H9 (cell line): ENCODE results near the gene NRG3. TPM values are rescaled to one million over a fixed set of nuclear protein-coding genes. Genes with fewer than 3 reads are reported as not detected.

Experiments used
- DNase-seq: peaks from one replicate; pipeline ENCODE4 v3.0.0-alpha.2; 2017
- H2AFZ ChIP-seq: one replicate; pipeline ENCODE4 v1.6.1; 2013; ENCODE audit warnings: mild to moderate bottlenecking, low read length, control low read depth, moderate library complexity
- H2AK5ac ChIP-seq: 2 replicates; pipeline ENCODE4 v1.6.1; 2013; ENCODE audit warnings: low read length, control low read depth, mixed read lengths; ENCODE audit not compliant: insufficient read length
- H2BK120ac ChIP-seq: one replicate; pipeline ENCODE4 v1.6.1; 2013; ENCODE audit warnings: low read depth, mild to moderate bottlenecking, low read length, control low read depth, inconsistent platforms; ENCODE audit not compliant: poor library complexity, severe bottlenecking
- H2BK12ac ChIP-seq: 2 replicates; pipeline ENCODE4 v1.6.1; 2013; ENCODE audit warnings: low read length, control low read depth, mixed read lengths, low read depth; ENCODE audit not compliant: insufficient read length
- H2BK15ac ChIP-seq: 2 replicates; pipeline ENCODE4 v1.6.1; 2013; ENCODE audit warnings: low read depth, low read length, control low read depth
- H2BK20ac ChIP-seq: one replicate; pipeline ENCODE4 v1.6.1; 2013; ENCODE audit warnings: low read depth, mild to moderate bottlenecking, low read length, control low read depth, inconsistent platforms; ENCODE audit not compliant: poor library complexity, severe bottlenecking
- H2BK5ac ChIP-seq: 2 replicates; pipeline ENCODE4 v1.6.1; 2013; ENCODE audit warnings: low read length, control low read depth, mixed read lengths; ENCODE audit not compliant: insufficient read length
- H3K14ac ChIP-seq: 2 replicates; pipeline ENCODE4 v1.6.1; 2013; ENCODE audit warnings: low read length, control low read depth; ENCODE audit not compliant: insufficient read depth
- H3K18ac ChIP-seq: 2 replicates; pipeline ENCODE4 v1.6.1; 2013; ENCODE audit warnings: low read depth, mild to moderate bottlenecking, mixed read lengths, low read length, control low read depth; ENCODE audit not compliant: insufficient read length
- H3K23ac ChIP-seq: 2 replicates; pipeline ENCODE4 v1.6.1; 2013; ENCODE audit warnings: low read length, control low read depth, mixed read lengths, low read depth; ENCODE audit not compliant: insufficient read length
- H3K23me2 ChIP-seq: 2 replicates; pipeline ENCODE4 v1.6.1; 2013; ENCODE audit warnings: low read depth, mild to moderate bottlenecking, mixed read lengths, low read length, control low read depth; ENCODE audit not compliant: insufficient read length, poor library complexity, severe bottlenecking
- H3K27ac ChIP-seq: 2 replicates; pipeline ENCODE4 v1.5.1; 2013; ENCODE audit warnings: low read length, control low read depth, mixed read lengths, low read depth; ENCODE audit not compliant: insufficient read length
- H3K27me3 ChIP-seq: 2 replicates; pipeline ENCODE4 v1.6.1; 2013; ENCODE audit warnings: low read length, control low read depth, inconsistent platforms; ENCODE audit not compliant: insufficient read depth
- H3K4ac ChIP-seq: 2 replicates; pipeline ENCODE4 v1.6.1; 2013; ENCODE audit warnings: low read depth, mild to moderate bottlenecking, control low read depth, inconsistent platforms, low read length, moderate library complexity
- H3K4me1 ChIP-seq: 2 replicates; pipeline ENCODE4 v1.6.1; 2013; ENCODE audit warnings: low read length, control low read depth, inconsistent platforms; ENCODE audit not compliant: insufficient read depth
- H3K4me2 ChIP-seq: 2 replicates; pipeline ENCODE4 v1.6.1; 2013; ENCODE audit warnings: low read length, control low read depth, mixed read lengths; ENCODE audit not compliant: insufficient read length, insufficient read depth
- H3K56ac ChIP-seq: 2 replicates; pipeline ENCODE4 v1.6.1; 2013; ENCODE audit warnings: low read depth, mild to moderate bottlenecking, mixed read lengths, low read length, control low read depth; ENCODE audit not compliant: insufficient read length
- H3K79me1 ChIP-seq: 2 replicates; pipeline ENCODE4 v1.6.1; 2013; ENCODE audit warnings: low read depth, mild to moderate bottlenecking, moderate library complexity, low read length, control low read depth, inconsistent platforms; ENCODE audit not compliant: insufficient read depth, poor library complexity, severe bottlenecking
- H3K79me2 ChIP-seq: 2 replicates; pipeline ENCODE4 v1.6.1; 2013; ENCODE audit warnings: low read length, control low read depth, inconsistent platforms; ENCODE audit not compliant: insufficient read depth
- H3K9ac ChIP-seq: 2 replicates; pipeline ENCODE4 v1.6.1; 2013; ENCODE audit warnings: low read length, control low read depth, mixed read lengths; ENCODE audit not compliant: insufficient read length; ENCODE audit errors: extremely low read depth
- H3K9me3 ChIP-seq: one replicate; pipeline ENCODE4 v1.6.1; 2013; ENCODE audit warnings: low read depth, low read length, inconsistent platforms; ENCODE audit not compliant: control insufficient read depth
- H3T11ph ChIP-seq: one replicate; pipeline ENCODE4 v1.6.1; 2013; ENCODE audit warnings: mild to moderate bottlenecking, low read length, control low read depth, inconsistent platforms
- H4K20me1 ChIP-seq: one replicate; pipeline ENCODE4 v1.6.1; 2013; ENCODE audit not compliant: control insufficient read depth, insufficient read length, insufficient read depth
- H4K5ac ChIP-seq: 2 replicates; pipeline ENCODE4 v1.6.1; 2013; ENCODE audit warnings: low read depth, mild to moderate bottlenecking, mixed read lengths, low read length, control low read depth; ENCODE audit not compliant: insufficient read length
- H4K8ac ChIP-seq: replicated peaks from 2 replicates; pipeline ENCODE4 v1.6.1; 2013; ENCODE audit warnings: low read length, control low read depth, mixed read lengths, low read depth; ENCODE audit not compliant: insufficient read length
- H4K91ac ChIP-seq: 2 replicates; pipeline ENCODE4 v1.6.1; 2013; ENCODE audit warnings: low read depth, mild to moderate bottlenecking, moderate library complexity, mixed read lengths, low read length, control low read depth; ENCODE audit not compliant: insufficient read length
- H3K27ac Mint-ChIP-seq, 3 experiments: 2 replicates in 2 of 3; 3 replicates in 1 of 3; pipeline ENCODE4 v1.8.0; 2020 to 2021; ENCODE audit warnings: mixed read lengths in 3 of 3, mild to moderate bottlenecking in 1 of 3, moderate library complexity in 1 of 3
- H3K27me3 Mint-ChIP-seq: 2 replicates; pipeline ENCODE4 v1.8.0; 2021; ENCODE audit warnings: low read depth, mild to moderate bottlenecking, moderate library complexity, mixed read lengths
- H3K36me3 Mint-ChIP-seq, 3 experiments: 2 replicates in 2 of 3; 3 replicates in 1 of 3; pipeline ENCODE4 v1.8.0; 2020 to 2021; ENCODE audit warnings: low read depth in 3 of 3, mixed read lengths in 3 of 3; ENCODE audit not compliant: insufficient read depth in 1 of 3
- H3K4me1 Mint-ChIP-seq, 2 experiments: 2 replicates each; pipeline ENCODE4 v1.8.0; 2020; ENCODE audit warnings: mixed read lengths in 2 of 2
- H3K4me3 Mint-ChIP-seq, 2 experiments: 2 replicates in 1 of 2; 3 replicates in 1 of 2; pipeline ENCODE4 v1.8.0; 2020 to 2021; ENCODE audit warnings: mild to moderate bottlenecking in 2 of 2, mixed read lengths in 2 of 2, moderate library complexity in 1 of 2
- H3K9me3 Mint-ChIP-seq, 2 experiments: 2 replicates in 1 of 2; 3 replicates in 1 of 2; pipeline ENCODE4 v1.8.0; 2020; ENCODE audit warnings: mild to moderate bottlenecking in 2 of 2, mixed read lengths in 2 of 2, moderate library complexity in 1 of 2
- CTCF ChIP-seq: fragments of 200-600 bp; sonication (generic); conservative IDR thresholded peaks from 3 replicates; pipeline ENCODE4 v1.8.0; 2021; ENCODE audit warnings: antibody characterized with exemption, mild to moderate bottlenecking
- WGBS: extraction: QIAGEN DNeasy Blood & Tissue Kit; methylation state at CpG from one replicate; pipeline ENCODE4 v1.1.7; 2013; ENCODE audit warnings: missing lambda C conversion rate, low lambda C conversion rate, mixed read lengths; ENCODE audit not compliant: insufficient read length; ENCODE audit errors: extremely low coverage; 5-methylcytosine and 5-hydroxymethylcytosine counted together
- total RNA-seq: library from RNA; stranded (reverse); gene quantifications from 2 replicates; pipeline ENCODE4 v1.2.1, GENCODE V29; 2021

NRG3 gene
- total RNA-seq, 1 experiment from 2014 or later, result 1.6 TPM

GRCh38 chr10:82194419-82194818, 319.4 kb downstream of the NRG3 start:
- Mint-ChIP-seq H3K36me3 (no peaks in the 10 kb centered on the region), H3K9me3 (no peaks in the 10 kb centered on the region), H3K27ac (no peak overlapping the region), H3K4me1 (peaks cover 3 to 4% of the 10 kb centered on the region in 2 experiments; a peak in 2 of 4 replicates), H3K4me3 (no peak overlapping the region), H3K27me3 (no peaks in the 10 kb centered on the region)
- no peak overlapping the region for H2AFZ ChIP-seq
- no peak overlapping the region for H3K14ac ChIP-seq
- H3T11ph ChIP-seq, result no peak overlapping the region
- H3K27me3 ChIP-seq, result no peaks in the 10 kb centered on the region
- H2BK20ac ChIP-seq, result no peak overlapping the region
- no peak overlapping the region for H2AK5ac ChIP-seq
- no peak overlapping the region for H2BK12ac ChIP-seq
- H4K5ac ChIP-seq, result no peak overlapping the region
- no peak for TF ChIP-seq CTCF
- no CpG with 5 or more reads among the region's 7 CpGs for WGBS
- H3K56ac ChIP-seq, result no peak overlapping the region
- no peaks in the 10 kb centered on the region for H3K4me1 ChIP-seq
- H3K18ac ChIP-seq, result no peak overlapping the region
- no peaks in the 10 kb centered on the region for H4K20me1 ChIP-seq
- H3K27ac ChIP-seq, result no peak overlapping the region
- H3K4me2 ChIP-seq, result no peak overlapping the region
- H3K23ac ChIP-seq, result no peak overlapping the region
- H3K79me2 ChIP-seq, result no peaks in the 10 kb centered on the region
- no peak for DNase-seq
- H3K4ac ChIP-seq, result no peak overlapping the region
- no peak overlapping the region for H2BK5ac ChIP-seq
- H3K9ac ChIP-seq, result no peak overlapping the region
- H2BK15ac ChIP-seq, result no peak overlapping the region
- H3K79me1 ChIP-seq, result no peaks in the 10 kb centered on the region
- H3K23me2 ChIP-seq, result no peaks in the 10 kb centered on the region
- H3K9me3 ChIP-seq, result no peaks in the 10 kb centered on the region
- no peak overlapping the region for H4K91ac ChIP-seq
- H4K8ac ChIP-seq, result no peak overlapping the region
- H2BK120ac ChIP-seq, result no peak overlapping the region
